Hematopoietic multipotent progenitor cell treated with erythropoietin and hydrocortisone succinate and interleukin-3 and kit ligand, for 4 days (in vitro differentiated cells): ENCODE results near the gene DNAJC7.

ENCODE experiments used
- DNase-seq: peaks from one replicate; pipeline ENCODE4 v3.0.0-alpha.2; 2015

Gene DNAJC7

GRCh38 chr17:41973408-41973811 lies 43.8 kb downstream of the DNAJC7 start:
- no peak for DNase-seq

DNA sequence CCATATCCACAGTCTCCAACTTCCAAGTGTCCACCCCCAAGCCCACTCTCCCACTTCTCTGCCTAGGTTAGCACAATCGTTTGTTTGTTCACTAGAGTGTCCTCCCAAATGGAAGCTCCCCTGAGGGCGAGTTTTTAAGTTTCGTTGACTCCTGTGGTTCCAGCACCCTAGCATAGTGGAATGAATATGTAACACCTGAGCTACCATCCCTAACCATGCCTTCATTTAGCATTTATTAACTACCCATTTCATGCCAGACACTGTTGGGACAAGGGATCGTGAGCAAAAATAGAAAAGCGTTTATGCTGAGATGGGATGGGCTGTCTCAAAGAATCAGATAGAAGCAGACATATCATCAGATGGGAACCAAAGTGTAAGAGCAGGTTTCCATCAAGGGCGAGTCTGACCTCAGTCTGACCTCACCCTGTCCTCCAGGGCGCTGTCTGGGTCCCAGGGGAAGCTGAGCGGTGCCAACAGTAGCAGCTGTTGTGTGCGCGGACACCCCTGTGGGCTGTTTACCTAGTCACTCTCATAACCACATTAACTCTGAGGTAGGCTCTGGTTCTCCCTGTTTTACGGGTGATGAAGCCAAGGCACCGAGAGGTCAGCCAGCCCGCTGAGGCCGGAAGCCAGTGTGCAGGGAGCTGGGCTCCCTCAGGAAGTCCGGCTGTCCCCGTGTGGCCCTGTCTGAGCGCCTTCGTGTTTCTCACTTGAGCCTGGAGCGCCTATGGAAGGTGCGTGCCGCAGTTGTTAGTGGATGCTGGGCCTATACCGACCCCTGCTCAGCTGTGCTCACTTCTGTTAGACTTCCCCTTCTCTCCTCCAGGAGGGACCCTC lies 44.5 kb downstream of the DNAJC7 start:
- no peak for DNase-seq

- no peak for DNase-seq
Measured at GRCh38 chr17:41971721-41972523, 45.3 kb downstream of the DNAJC7 start.

GRCh38 chr17:41970901-41971331 lies 46.3 kb downstream of the DNAJC7 start:
- DNase-seq, result no peak

- no peak for DNase-seq
Measured at GRCh38 chr17:41968676-41969075, 48.6 kb downstream of the DNAJC7 start.

DNA sequence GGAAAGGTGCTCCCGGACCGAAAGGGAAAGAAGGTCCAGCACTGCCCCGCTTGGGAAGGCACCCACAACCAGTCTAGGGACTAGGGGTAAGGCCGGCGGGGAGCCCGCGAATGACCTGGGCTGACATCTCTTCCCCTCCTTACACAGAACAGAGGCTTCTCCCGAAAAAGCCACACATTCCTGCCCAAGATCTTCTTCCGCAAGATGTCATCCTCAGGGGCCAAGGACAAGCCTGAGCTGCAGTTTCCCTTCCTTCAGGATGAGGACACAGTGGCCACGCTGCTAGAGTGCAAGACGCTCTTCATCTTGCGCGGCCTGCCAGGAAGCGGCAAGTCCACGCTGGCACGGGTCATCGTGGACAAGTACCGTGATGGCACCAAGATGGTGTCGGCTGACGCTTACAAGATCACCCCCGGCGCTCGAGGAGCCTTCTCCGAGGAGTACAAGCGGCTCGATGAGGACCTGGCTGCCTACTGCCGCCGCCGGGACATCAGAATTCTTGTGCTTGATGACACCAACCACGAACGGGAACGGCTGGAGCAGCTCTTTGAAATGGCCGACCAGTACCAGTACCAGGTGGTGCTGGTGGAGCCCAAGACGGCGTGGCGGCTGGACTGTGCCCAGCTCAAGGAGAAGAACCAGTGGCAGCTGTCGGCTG lies 49.2 kb downstream of the DNAJC7 start:
- DNase-seq, result no peak

DNA sequence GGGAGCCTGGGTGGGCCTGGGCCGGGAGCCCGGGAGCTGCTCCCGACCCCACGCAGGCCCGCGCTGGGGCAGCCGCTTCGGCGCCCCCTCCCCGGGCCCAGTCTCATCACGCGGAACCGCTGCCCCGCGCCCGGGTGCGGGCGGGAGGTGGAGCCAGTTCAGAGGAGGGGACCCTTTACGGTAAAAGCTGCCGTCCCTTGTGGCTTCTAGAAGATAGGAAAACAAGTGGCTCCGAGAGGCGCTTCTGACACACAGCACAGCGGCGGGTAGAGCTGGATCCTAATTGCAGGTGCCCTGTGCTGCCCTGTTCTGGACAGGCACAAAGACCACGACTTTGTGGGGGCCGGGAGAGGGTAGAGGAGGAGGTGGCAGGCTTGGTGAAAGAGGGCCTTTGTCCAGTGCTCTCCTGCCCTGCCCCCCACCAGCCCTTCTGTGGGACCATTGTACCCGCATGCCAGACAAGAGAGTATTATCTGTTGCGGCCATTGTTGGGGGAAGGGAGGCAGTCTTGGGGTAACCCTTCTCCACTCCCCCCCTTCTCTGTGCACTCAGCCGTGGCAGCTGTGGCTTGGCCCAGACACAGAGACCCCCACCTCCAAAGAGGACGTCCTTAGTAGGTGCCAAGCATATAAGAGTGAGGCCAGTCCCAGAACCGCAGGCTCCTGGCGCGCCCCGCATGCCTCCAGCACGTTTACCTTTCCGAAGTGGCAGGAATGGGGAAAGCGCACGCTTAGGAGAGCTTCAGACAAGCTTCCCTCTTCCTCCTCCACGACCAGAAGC lies 49.9 kb downstream of the DNAJC7 start:
- peak; percentile 67 for DNase-seq

- peak; percentile 96 for DNase-seq
Measured at GRCh38 chr17:41966463-41967140, 50.6 kb downstream of the DNAJC7 start, which contains the start of gene CNP. TSS of gene CNP (plus strand) at chr17:41966795. CDS start at chr17:41966885, 90 bp downstream.

- DNase-seq, result peak; percentile 74
Measured at GRCh38 chr17:41965694-41966462, 51.4 kb downstream of the DNAJC7 start.

DNA sequence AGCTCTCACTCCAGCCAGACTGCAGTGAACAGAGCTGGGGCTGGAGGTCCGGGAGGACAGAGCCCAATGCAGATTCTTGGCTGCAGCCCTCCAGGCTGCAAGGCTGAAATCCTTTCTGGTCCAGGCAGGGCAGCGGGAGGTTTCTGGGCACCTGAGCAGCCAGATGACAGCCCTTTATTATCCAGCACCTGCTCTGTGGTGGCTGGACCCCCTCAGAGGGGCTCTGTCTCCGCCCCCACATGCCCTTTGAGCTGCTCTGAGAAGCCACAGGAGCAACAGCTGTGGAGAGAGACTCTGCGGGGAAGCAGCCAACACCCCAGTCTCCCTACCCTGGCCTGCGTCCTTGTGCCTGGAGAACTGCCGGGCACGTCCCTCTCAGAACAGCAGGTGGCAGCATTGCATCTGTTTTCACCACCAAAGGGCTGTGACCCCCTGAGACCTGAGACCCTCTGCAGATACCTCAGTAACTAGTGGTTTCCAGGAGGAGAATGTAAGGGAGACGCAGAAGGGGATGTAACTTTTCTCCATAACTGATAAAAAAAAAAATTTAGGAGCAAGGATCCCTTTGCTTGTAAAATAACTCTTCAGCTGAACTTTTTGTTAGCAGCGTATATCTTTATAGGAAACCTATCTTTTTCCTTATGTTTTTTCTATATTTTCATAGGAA lies 54.3 kb downstream of the DNAJC7 start:
- peak; percentile 88 for DNase-seq

- DNase-seq, result no peak
Measured at GRCh38 chr17:41962111-41962510, 55.1 kb downstream of the DNAJC7 start.

- DNase-seq, result peak; percentile 89
Measured at GRCh38 chr17:41959336-41960095, 57.7 kb downstream of the DNAJC7 start.

GRCh38 chr17:41959030-41959335 lies 58.3 kb downstream of the DNAJC7 start:
- no peak for DNase-seq

DNA sequence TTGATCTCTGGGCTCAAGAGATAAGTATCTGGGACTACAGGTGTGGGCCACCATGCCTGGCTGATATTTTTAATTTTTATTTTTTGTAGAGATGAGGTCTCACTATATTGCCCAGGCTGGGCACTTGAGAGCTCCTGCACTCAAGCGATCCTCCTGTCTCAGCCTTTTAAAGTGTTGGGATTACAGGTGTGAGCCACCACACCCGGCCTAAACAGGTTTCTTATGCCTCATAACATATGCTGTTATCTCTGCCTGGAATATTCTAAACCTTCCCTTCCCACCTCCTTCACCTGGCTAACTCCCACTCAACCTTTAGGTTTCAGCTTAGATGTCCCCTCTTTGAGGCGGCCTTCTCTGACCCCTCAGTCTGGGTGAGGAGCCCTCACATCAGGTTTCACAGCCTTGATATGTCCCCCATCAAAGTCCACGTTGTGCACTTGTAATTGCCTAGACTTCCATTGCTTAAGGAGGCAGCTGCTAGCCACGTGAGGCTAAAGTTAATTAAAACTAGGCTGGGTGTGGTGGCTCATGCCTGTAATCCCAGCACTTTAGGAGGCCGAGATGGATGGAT lies 59.3 kb downstream of the DNAJC7 start:
- DNase-seq, result no peak

DNA sequence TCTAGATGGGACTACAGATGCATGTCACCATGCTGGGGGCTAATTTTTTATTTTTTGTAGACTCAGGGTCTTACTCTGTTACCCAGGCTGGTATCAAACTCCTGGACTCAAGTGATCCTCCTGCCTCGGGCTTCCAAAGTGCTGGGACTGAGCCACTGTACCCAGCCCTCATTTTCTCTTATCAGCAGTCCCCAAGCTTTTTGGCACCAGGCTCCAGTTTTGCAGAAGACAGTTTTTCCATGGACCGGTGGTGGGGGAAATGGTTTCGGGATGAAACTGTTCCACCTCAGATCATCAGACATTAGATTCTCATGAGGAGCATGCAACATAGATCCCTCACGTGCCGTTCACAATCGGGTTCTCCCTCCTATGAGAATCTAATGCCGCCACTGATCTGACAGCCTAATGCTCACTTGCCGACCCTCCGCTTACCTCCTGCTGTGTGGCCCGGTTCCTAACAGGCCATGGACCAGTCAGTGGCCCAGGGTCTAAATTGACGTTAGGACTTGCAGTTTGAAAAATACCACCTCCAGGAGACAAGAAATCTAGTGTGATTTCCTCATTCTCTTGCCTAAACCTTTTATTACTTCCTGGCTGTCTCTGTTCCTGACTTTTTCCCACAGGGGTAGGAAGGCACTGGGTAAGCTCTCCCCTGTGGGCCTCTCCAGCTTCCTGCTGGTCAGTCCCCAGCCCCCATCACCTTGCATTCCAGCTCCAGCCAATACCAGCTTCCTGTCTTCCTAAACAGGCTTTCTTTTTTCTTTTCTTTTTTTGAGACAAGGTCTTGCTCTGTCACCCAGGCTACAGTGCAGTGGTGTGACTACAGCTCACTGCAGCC lies 60.0 kb downstream of the DNAJC7 start:
- DNase-seq, result peak; percentile 42

DNA sequence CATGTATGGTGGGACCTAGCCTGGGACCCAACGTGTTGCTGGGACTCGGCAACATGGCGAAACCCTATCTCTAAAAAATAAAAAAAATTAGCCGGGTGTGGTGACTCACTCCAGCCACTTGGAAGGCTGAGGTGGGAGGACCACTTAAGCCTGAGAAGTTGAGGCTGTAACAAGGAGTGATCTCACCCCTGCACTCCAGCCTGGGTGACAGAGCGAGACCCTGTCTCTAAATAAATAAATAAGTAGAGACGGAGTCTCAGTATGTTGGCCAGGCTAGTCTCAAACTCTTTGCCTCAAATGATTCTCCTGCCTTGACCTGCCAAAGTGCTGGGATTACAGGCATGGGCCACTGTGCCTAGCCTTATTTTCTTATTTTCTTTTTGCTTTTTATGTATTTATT lies 60.7 kb downstream of the DNAJC7 start:
- no peak for DNase-seq

GRCh38 chr17:41948762-41949460 lies 68.3 kb downstream of the DNAJC7 start:
- no peak for DNase-seq

- DNase-seq, result no peak
Measured at GRCh38 chr17:41944943-41945342, 72.3 kb downstream of the DNAJC7 start.
